ENCODE measurements around the gene MAP2.
"Not testable (repeated sequence)": the region's sequence is repeated elsewhere in the genome, so short reads cannot be mapped to it uniquely, and the experiment has no call there.

MAP2 gene

GRCh38 chr2:209596262-209596661 is 172.4 kb downstream of the MAP2 start:
- no peak for DNase-seq (ENCODE audit: low read depth)

GRCh38 chr2:209598227-209598626 is 174.4 kb downstream of the MAP2 start:
- not testable (repeated sequence) for DNase-seq (ENCODE audit: low read depth)

- DNase-seq (ENCODE audit: low read depth) = no peak
Measured at GRCh38 chr2:209600341-209601171, 176.7 kb downstream of the MAP2 start.

GRCh38 chr2:209601497-209601896 is 177.7 kb downstream of the MAP2 start:
- DNase-seq (ENCODE audit: low read depth) = no peak

GRCh38 chr2:209602259-209602658 is 178.4 kb downstream of the MAP2 start:
- no peak for DNase-seq (ENCODE audit: low read depth)

GRCh38 chr2:209609531-209609930 is 185.7 kb downstream of the MAP2 start:
- no peak for DNase-seq (ENCODE audit: low read depth)

- DNase-seq (ENCODE audit: low read depth) = no peak
Measured at GRCh38 chr2:209610631-209611030, 186.8 kb downstream of the MAP2 start.

GRCh38 chr2:209613649-209614305 is 189.9 kb downstream of the MAP2 start:
- DNase-seq (ENCODE audit: low read depth) = no peak

GRCh38 chr2:209614690-209615369 is 191.0 kb downstream of the MAP2 start:
- no peak for DNase-seq (ENCODE audit: low read depth)

- no peak for DNase-seq (ENCODE audit: low read depth)
Measured at GRCh38 chr2:209619782-209620181, 195.9 kb downstream of the MAP2 start.

GRCh38 chr2:209624192-209624938 is 200.5 kb downstream of the MAP2 start:
- no peak for DNase-seq (ENCODE audit: low read depth)

- no peak for DNase-seq (ENCODE audit: low read depth)
Measured at GRCh38 chr2:209629597-209629996, 205.8 kb downstream of the MAP2 start.

GRCh38 chr2:209633911-209634310 is 210.1 kb downstream of the MAP2 start:
- no peak for DNase-seq (ENCODE audit: low read depth)

- DNase-seq (ENCODE audit: low read depth) = no peak
Measured at GRCh38 chr2:209636076-209636475, 212.2 kb downstream of the MAP2 start.

GRCh38 chr2:209637293-209637692 is 213.4 kb downstream of the MAP2 start:
- DNase-seq (ENCODE audit: low read depth) = no peak

GRCh38 chr2:209638346-209638745 is 214.5 kb downstream of the MAP2 start:
- DNase-seq (ENCODE audit: low read depth) = no peak

- DNase-seq (ENCODE audit: low read depth) = no peak
Measured at GRCh38 chr2:209640358-209640757, 216.5 kb downstream of the MAP2 start.

GRCh38 chr2:209642146-209642820 is 218.4 kb downstream of the MAP2 start:
- no peak for DNase-seq (ENCODE audit: low read depth)

- no peak for DNase-seq (ENCODE audit: low read depth)
Measured at GRCh38 chr2:209644842-209645241, 221.0 kb downstream of the MAP2 start.

- no peak for DNase-seq (ENCODE audit: low read depth)
Measured at GRCh38 chr2:209648714-209649113, 224.9 kb downstream of the MAP2 start.

- no peak for DNase-seq (ENCODE audit: low read depth)
Measured at GRCh38 chr2:209653134-209653533, 229.3 kb downstream of the MAP2 start.
